H1 (cell line): ENCODE measurements around the gene SREK1IP1. TPM values are rescaled to one million over a fixed set of nuclear protein-coding genes. Genes with fewer than 3 reads are reported as not detected.

ENCODE experiments used
- CTCF ChIA-PET: fragments of 300-600 bp; sonication (Branson Sonifier 250); formaldehyde crosslinking; loops from one replicate; lab custom pipeline; 2021; ENCODE audit not compliant: partially characterized antibody; lab: Charles Lee
- POLR2A ChIA-PET: fragments of 300-600 bp; sonication (Branson Sonifier 250); formaldehyde crosslinking; loops from one replicate; lab custom pipeline; 2021; ENCODE audit warnings: inconsistent platforms; ENCODE audit not compliant: partially characterized antibody; lab: Charles Lee
- DNase-seq, 2 experiments: peaks; one replicate each; pipeline versions ENCODE4 v3.0.0 to v3.0.0-alpha.2; 2010 to 2022; ENCODE audit warnings: low spot score in 2 of 2, low read depth in 1 of 2, mixed read lengths in 1 of 2
- FAIRE-seq: peaks from 2 replicates; lab custom pipeline; 2011; peaks lifted over from hg19 to GRCh38; lab: Jason Lieb, UNC
- H2AFZ ChIP-seq: 2 replicates; pipeline ENCODE4 v1.8.1; 2012; ENCODE audit warnings: low read length, inconsistent platforms
- H2AK5ac ChIP-seq: 2 replicates; pipeline ENCODE4 v1.6.1; 2013; ENCODE audit warnings: low read depth, low read length
- H2BK120ac ChIP-seq: replicated peaks from 2 replicates; pipeline ENCODE3; 2013; ENCODE audit warnings: low read depth, low read length, inconsistent platforms
- H2BK12ac ChIP-seq: 2 replicates; pipeline ENCODE4 v1.6.1; 2013; ENCODE audit warnings: low read depth, low read length
- H2BK15ac ChIP-seq: 2 replicates; pipeline ENCODE4 v1.6.1; 2013; ENCODE audit warnings: low read length
- H2BK20ac ChIP-seq: 2 replicates; pipeline ENCODE4 v1.6.1; 2013; ENCODE audit warnings: low read length
- H2BK5ac ChIP-seq: 2 replicates; pipeline ENCODE4 v1.6.1; 2013; ENCODE audit warnings: low read depth, low read length
- H3K14ac ChIP-seq: 2 replicates; pipeline ENCODE4 v1.6.1; 2013; ENCODE audit warnings: inconsistent platforms; ENCODE audit not compliant: insufficient read length
- H3K18ac ChIP-seq: 2 replicates; pipeline ENCODE4 v1.6.1; 2013; ENCODE audit warnings: low read length; ENCODE audit errors: extremely low read depth
- H3K23ac ChIP-seq: 2 replicates; pipeline ENCODE4 v1.6.1; 2013; ENCODE audit warnings: inconsistent platforms; ENCODE audit not compliant: insufficient read length
- H3K23me2 ChIP-seq: 2 replicates; pipeline ENCODE4 v1.6.1; 2013; ENCODE audit warnings: low read depth, low read length
- H3K27ac ChIP-seq: 2 replicates; pipeline ENCODE4 v1.6.1; 2011; ENCODE audit warnings: low read depth, low read length, inconsistent platforms
- H3K27me3 ChIP-seq, 4 experiments: replicated peaks in 1 of 4; 1 replicate in 1 of 4; 2 replicates in 3 of 4; pipeline versions ENCODE4 v1.6.1 to v1.8.1; 2011 to 2013; ENCODE audit warnings: low read length in 3 of 4, mild to moderate bottlenecking in 3 of 4, inconsistent platforms in 2 of 4, mixed read lengths in 2 of 4, moderate library complexity in 1 of 4; ENCODE audit not compliant: control insufficient read depth in 3 of 4, insufficient read depth in 3 of 4; ENCODE audit errors: extremely low read depth in 1 of 4
- H3K36me3 ChIP-seq, 4 experiments: 2 replicates each; pipeline versions ENCODE4 v1.6.1 to v1.8.1; 2011 to 2013; ENCODE audit warnings: mild to moderate bottlenecking in 4 of 4, low read length in 3 of 4, moderate library complexity in 2 of 4, control low read depth in 1 of 4, inconsistent platforms in 1 of 4; ENCODE audit not compliant: insufficient read depth in 4 of 4, control insufficient read depth in 2 of 4
- H3K4ac ChIP-seq: replicated peaks from 2 replicates; pipeline ENCODE3; 2013; ENCODE audit warnings: low read length, low read depth, mixed read lengths, inconsistent platforms; ENCODE audit not compliant: insufficient read length
- H3K4me1 ChIP-seq, 4 experiments: replicated peaks in 1 of 4; 1 replicate in 1 of 4; 2 replicates in 3 of 4; pipeline versions ENCODE4 v1.6.1 to v1.8.1; 2011 to 2013; ENCODE audit warnings: low read length in 3 of 4, inconsistent platforms in 2 of 4, mixed read lengths in 1 of 4; ENCODE audit not compliant: insufficient read depth in 4 of 4, control insufficient read depth in 3 of 4
- H3K4me2 ChIP-seq, 2 experiments: 2 replicates each; pipeline versions ENCODE4 v1.6.1 to v1.8.1; 2011 to 2013; ENCODE audit warnings: low read depth in 2 of 2, low read length in 2 of 2, control low read depth in 1 of 2, inconsistent platforms in 1 of 2, mild to moderate bottlenecking in 1 of 2; ENCODE audit not compliant: insufficient read depth in 1 of 2
- H3K4me3 ChIP-seq, 4 experiments: fragments of 200-600, 300-600 bp in 1 of 4; sonication (generic), shearing (Covaris generic), sonication (Bioruptor Twin) in 1 of 4; 2 replicates each; pipeline versions ENCODE4 v1.5.1 to v1.8.1; 2011 to 2016; ENCODE audit warnings: low read length in 4 of 4, low read depth in 3 of 4, control low read depth in 2 of 4, inconsistent platforms in 2 of 4, mild to moderate bottlenecking in 2 of 4, mixed read lengths in 1 of 4, moderate library complexity in 1 of 4; ENCODE audit not compliant: insufficient read depth in 2 of 4; ENCODE audit errors: extremely low read depth in 1 of 4
- H3K56ac ChIP-seq: replicated peaks from 2 replicates; pipeline ENCODE3; 2013; ENCODE audit warnings: low read depth, mild to moderate bottlenecking, mixed read lengths, low read length, inconsistent platforms; ENCODE audit not compliant: insufficient read length
- H3K79me1 ChIP-seq: 2 replicates; pipeline ENCODE4 v1.6.1; 2013; ENCODE audit warnings: low read depth, low read length, control low read depth
- H3K79me2 ChIP-seq, 2 experiments: 2 replicates each; pipeline versions ENCODE4 v1.6.1 to v1.8.1; 2012 to 2013; ENCODE audit warnings: low read length in 2 of 2, mild to moderate bottlenecking in 2 of 2, inconsistent platforms in 1 of 2; ENCODE audit not compliant: insufficient read depth in 2 of 2, control insufficient read depth in 1 of 2
- H3K9ac ChIP-seq, 4 experiments: replicated peaks in 1 of 4; 1 replicate in 1 of 4; 2 replicates in 3 of 4; pipeline versions ENCODE4 v1.6.1 to v1.8.1; 2011 to 2013; ENCODE audit warnings: low read depth in 3 of 4, low read length in 3 of 4, control low read depth in 2 of 4, mild to moderate bottlenecking in 2 of 4, moderate library complexity in 2 of 4, inconsistent platforms in 1 of 4; ENCODE audit errors: extremely low read depth in 1 of 4
- H3K9me3 ChIP-seq, 2 experiments: 2 replicates each; pipeline versions ENCODE4 v1.6.1 to v1.8.1; 2012 to 2013; ENCODE audit warnings: mild to moderate bottlenecking in 2 of 2, moderate library complexity in 2 of 2, control low read depth in 1 of 2, inconsistent platforms in 1 of 2, low read depth in 1 of 2, low read length in 1 of 2, mixed read lengths in 1 of 2; ENCODE audit not compliant: insufficient read depth in 2 of 2
- H4K20me1 ChIP-seq, 2 experiments: replicated peaks in 1 of 2; 2 replicates each; pipeline versions ENCODE3 to v1.8.1; 2011 to 2013; ENCODE audit warnings: inconsistent platforms in 2 of 2, low read length in 2 of 2, mild to moderate bottlenecking in 1 of 2; ENCODE audit not compliant: insufficient read depth in 2 of 2, control insufficient read depth in 1 of 2
- H4K5ac ChIP-seq: 2 replicates; pipeline ENCODE4 v1.6.1; 2013; ENCODE audit warnings: low read length, low read depth, mixed read lengths, inconsistent platforms; ENCODE audit not compliant: insufficient read length
- H4K8ac ChIP-seq: 2 replicates; pipeline ENCODE4 v1.8.0; 2013; ENCODE audit warnings: mild to moderate bottlenecking, moderate library complexity, low read length, inconsistent platforms; ENCODE audit not compliant: insufficient read depth; ENCODE audit errors: extremely low read depth
- H4K91ac ChIP-seq: replicated peaks from 2 replicates; pipeline ENCODE3; 2013; ENCODE audit warnings: low read length, mixed read lengths, inconsistent platforms; ENCODE audit not compliant: insufficient read length
- CBX5 ChIP-seq: fragments of 300-800, 300-1000 bp; sonication (generic); IDR thresholded peaks from 2 replicates; pipeline ENCODE4 v1.7.1; 2016; ENCODE audit warnings: antibody characterized with exemption, low read length, low read depth
- E2F6 ChIP-seq: IDR thresholded peaks from 2 replicates; pipeline ENCODE4 v1.6.1; 2012; ENCODE audit warnings: inconsistent platforms
- RNF2 ChIP-seq: fragments of 200-900, 300-1000 bp; sonication (generic); IDR thresholded peaks from 2 replicates; pipeline ENCODE4 v1.7.1; 2016; ENCODE audit warnings: borderline replicate concordance, low read depth, mild to moderate bottlenecking, antibody characterized with exemption, low read length; ENCODE audit not compliant: poor library complexity, severe bottlenecking; ENCODE audit errors: missing control alignments
- polyA plus RNA-seq, 7 experiments: library from polyadenylated mRNA; depleted of rRNA in 3 of 7; stranded (reverse) in 5 of 7; unstranded in 2 of 7; fragments of >200 nt in 5 of 7; fragments of 200-250 nt in 2 of 7; gene quantifications; 1 replicate in 5 of 7; 2 replicates in 1 of 7; 4 replicates in 1 of 7; pipeline versions ENCODE4 v1.2.1 to v1.2.3, GENCODE V29; 2011 to 2013; ENCODE audit warnings: missing spikeins in 2 of 7, mixed read lengths in 2 of 7
- total RNA-seq: library from RNA; stranded (reverse); fragmentation: NEBNext Ultra II Directional; extraction: Animal tissue kit (Norgen Biotek cat#: 25700); gene quantifications from 2 replicates; pipeline ENCODE4 v1.2.1, GENCODE V29; 2021

Gene SREK1IP1
- total and polyA plus RNA-seq, 2 of the 8 experiments (the other 6 are each of a cell fraction or from before 2014, with no cell fraction given), result 6.2 to 39.0 TPM

GRCh38 chr5:64742821-64743220 is 25.7 kb downstream of the SREK1IP1 start:
- DNase-seq (no peak), FAIRE-seq (no peak)
- H3K18ac ChIP-seq, result no peak overlapping the region
- H4K91ac ChIP-seq, result no peak overlapping the region
- H3K79me1 ChIP-seq, result peaks cover 3% of the 10 kb centered on the region; the same call in 1 of the 2 replicates
- H2BK15ac ChIP-seq, result no peak overlapping the region
- H2BK5ac ChIP-seq, result no peak overlapping the region
- H3K4ac ChIP-seq, result no peak overlapping the region
- H3K36me3 ChIP-seq, result peaks cover 0 to 22% (median 4%) of the 10 kb centered on the region in 4 experiments; a peak in 4 of 8 replicates
- peaks cover 0 to 2% (median 0%) of the 10 kb centered on the region in 4 experiments; a peak in 2 of 7 replicates for H3K4me1 ChIP-seq
- no peak overlapping the region for H2BK12ac ChIP-seq
- H3K56ac ChIP-seq, result no peak overlapping the region
- H2BK120ac ChIP-seq, result no peak overlapping the region
- no peaks in the 10 kb centered on the region for H3K23me2 ChIP-seq
- POLR2A ChIA-PET, result no interaction called here
- no peak overlapping the region for H3K4me3 ChIP-seq
- no peak overlapping the region for H3K27ac ChIP-seq
- no peak overlapping the region for H4K8ac ChIP-seq
- no peak overlapping the region for H2AK5ac ChIP-seq
- H2AFZ ChIP-seq, result no peak overlapping the region
- H3K4me2 ChIP-seq, result no peak overlapping the region
- H3K23ac ChIP-seq, result no peak overlapping the region
- no peaks in the 10 kb centered on the region for H3K27me3 ChIP-seq
- no peak overlapping the region for H2BK20ac ChIP-seq
- no peak overlapping the region for H4K5ac ChIP-seq
- CTCF ChIA-PET, result interaction anchor here (1.2 kb wide), 1 partner anchor 25 kb away, joined by 4 read pairs; the partner anchor contains the start of genes CWC27 and SREK1IP1
- H3K14ac ChIP-seq, result no peak overlapping the region
- H3K79me2 ChIP-seq, result peaks cover 0 to 6% of the 10 kb centered on the region in 2 experiments; a peak in 2 of 4 replicates
- H3K9me3 ChIP-seq, result no peaks in the 10 kb centered on the region
- H4K20me1 ChIP-seq, result peaks cover 0 to 2% of the 10 kb centered on the region in 2 experiments
- no peak overlapping the region for H3K9ac ChIP-seq
- no peak for TF ChIP-seq CBX5
- no peak for TF ChIP-seq E2F6
- no peak for TF ChIP-seq RNF2
